Neural progenitor cell (in vitro differentiated cells): ENCODE data around the gene BRWD1. TPM values are rescaled to one million over a fixed set of nuclear protein-coding genes. Genes with fewer than 3 reads are reported as not detected.

Source experiments
- DNase-seq: peaks from one replicate; pipeline ENCODE4 v3.0.0-alpha.2; 2016; ENCODE audit warnings: low spot score
- H2AFZ ChIP-seq: fragments of 200-600 bp; sonication (generic); replicated peaks from 2 replicates; pipeline ENCODE4 v1.6.1; 2016; ENCODE audit warnings: antibody characterized with exemption
- H3F3A ChIP-seq: fragments of 200-600 bp; sonication (generic); 2 replicates; pipeline ENCODE4 v1.6.1; 2016; ENCODE audit warnings: antibody characterized with exemption, low read depth
- H3K27ac ChIP-seq: fragments of 200-600 bp; sonication (generic); 2 replicates; pipeline ENCODE4 v1.5.1; 2016; ENCODE audit warnings: mild to moderate bottlenecking
- H3K27me3 ChIP-seq: fragments of 200-600 bp; sonication (generic); 2 replicates; pipeline ENCODE4 v1.6.1; 2016; ENCODE audit warnings: mild to moderate bottlenecking, moderate library complexity
- H3K36me3 ChIP-seq: fragments of 200-600 bp; sonication (generic); 2 replicates; pipeline ENCODE4 v1.5.1; 2016
- H3K4me1 ChIP-seq: fragments of 200-600 bp; sonication (generic); 2 replicates; pipeline ENCODE4 v1.6.1; 2016; ENCODE audit warnings: mixed run types
- H3K4me2 ChIP-seq: fragments of 200-600 bp; sonication (generic); 2 replicates; pipeline ENCODE4 v1.6.1; 2016
- H3K4me3 ChIP-seq: fragments of 200-600 bp; sonication (generic); 2 replicates; pipeline ENCODE4 v1.5.1; 2016
- H3K79me2 ChIP-seq: fragments of 200-600 bp; sonication (generic); 2 replicates; pipeline ENCODE4 v1.6.1; 2016; ENCODE audit warnings: low read depth
- H3K9ac ChIP-seq: fragments of 200-600 bp; sonication (generic); 2 replicates; pipeline ENCODE4 v1.6.1; 2016
- H3K9me3 ChIP-seq: fragments of 200-600 bp; sonication (generic); 2 replicates; pipeline ENCODE4 v1.5.1; 2016; ENCODE audit warnings: low read depth
- H4K20me1 ChIP-seq: fragments of 200-600 bp; sonication (generic); 2 replicates; pipeline ENCODE4 v1.6.1; 2016; ENCODE audit warnings: low read depth
- H3K27ac Mint-ChIP-seq: 3 replicates; pipeline ENCODE4 v1.8.0; 2021; ENCODE audit warnings: mixed read lengths
- H3K27me3 Mint-ChIP-seq: 2 replicates; pipeline ENCODE4 v1.8.0; 2022; ENCODE audit warnings: low read depth, mild to moderate bottlenecking, inconsistent platforms, moderate library complexity, mixed read lengths; ENCODE audit not compliant: insufficient read depth
- H3K36me3 Mint-ChIP-seq: 3 replicates; pipeline ENCODE4 v1.8.0; 2021; ENCODE audit warnings: mixed read lengths
- H3K4me1 Mint-ChIP-seq: 3 replicates; pipeline ENCODE4 v1.8.0; 2021; ENCODE audit warnings: mixed read lengths
- H3K4me3 Mint-ChIP-seq: 3 replicates; pipeline ENCODE4 v1.8.0; 2021; ENCODE audit warnings: mild to moderate bottlenecking, moderate library complexity, mixed read lengths
- H3K9me3 Mint-ChIP-seq: 3 replicates; pipeline ENCODE4 v1.8.0; 2020; ENCODE audit warnings: mixed read lengths
- EZH2 ChIP-seq: fragments of 200-600 bp; sonication (generic); IDR thresholded peaks from 2 replicates; pipeline ENCODE4 v1.6.1; 2017; ENCODE audit warnings: antibody characterized with exemption, mild to moderate bottlenecking, moderate library complexity
- EZH2phosphoT487 ChIP-seq: fragments of 200-600 bp; sonication (generic); IDR thresholded peaks from 2 replicates; pipeline ENCODE4 v1.6.1; 2017; ENCODE audit warnings: antibody characterized with exemption
- total RNA-seq: library from RNA; depleted of rRNA; stranded (reverse); fragments of >200 nt; gene quantifications from 2 replicates; pipeline ENCODE4 v1.2.3, GENCODE V29; 2015; ENCODE audit warnings: low replicate concordance
- TF ChIP-seq, protein P1 (sequence below): fragments of 200-600 bp; sonication (generic); IDR thresholded peaks from 2 replicates; pipeline ENCODE4 v1.5.1; 2017; ENCODE audit warnings: antibody characterized with exemption, mild to moderate bottlenecking

The BRWD1 gene
- total RNA-seq, 1 donor from 2014 or later, result 130 TPM

DNA sequence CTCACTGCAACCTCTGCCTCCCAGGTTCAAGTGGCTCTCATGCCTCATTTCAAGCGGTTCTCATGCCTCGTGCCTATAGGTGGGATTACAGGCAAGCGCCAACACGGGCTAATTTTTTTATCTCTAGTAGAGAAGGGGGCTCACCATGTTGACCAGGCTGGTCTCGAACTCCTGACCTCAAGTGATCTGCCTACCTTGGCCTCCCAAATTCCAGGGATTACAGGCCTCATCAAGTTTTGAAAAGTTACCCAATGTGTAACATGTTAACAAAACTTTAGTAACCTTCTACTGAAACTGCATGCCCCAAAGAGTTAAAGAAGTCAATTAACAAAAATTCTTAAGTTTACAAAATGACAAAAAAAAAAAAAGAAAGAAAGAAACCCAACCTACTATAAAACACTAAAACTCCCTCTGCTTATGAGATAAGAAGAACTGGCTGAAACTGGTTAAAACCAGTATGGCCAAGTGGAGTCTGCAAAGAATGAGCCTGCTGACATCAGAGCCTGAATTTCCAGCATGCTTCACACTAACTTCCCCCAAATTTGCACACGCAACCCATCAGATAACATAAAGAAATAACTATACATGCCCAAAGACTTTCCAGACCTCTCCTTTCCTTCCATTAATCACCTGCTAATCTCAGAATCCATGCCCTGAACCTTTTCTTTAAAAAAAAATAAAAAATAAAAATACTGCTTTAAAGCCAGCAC is 104.7 kb downstream of the BRWD1 start:
- no peak overlapping the region for H3K9ac ChIP-seq
- H3K4me2 ChIP-seq, result no peak overlapping the region
- H3K27me3 Mint-ChIP-seq, result no peaks in the 10 kb centered on the region
- no peaks in the 10 kb centered on the region for H3K9me3 Mint-ChIP-seq
- no peaks in the 10 kb centered on the region for H3K9me3 ChIP-seq
- H3K27ac Mint-ChIP-seq, result peak overlapping the region; percentile 16
- no peak overlapping the region for H2AFZ ChIP-seq
- peaks cover 30% of the 10 kb centered on the region for H3K36me3 ChIP-seq
- H3K27me3 ChIP-seq, result no peaks in the 10 kb centered on the region
- no peaks in the 10 kb centered on the region for H3K79me2 ChIP-seq
- H3K4me3 Mint-ChIP-seq, result no peak overlapping the region
- peak overlapping the region; percentile 21 for H3K27ac ChIP-seq
- no peak for DNase-seq
- no peak overlapping the region for H3K4me3 ChIP-seq
- H3K4me1 ChIP-seq, result peaks cover 5% of the 10 kb centered on the region
- peaks cover 2% of the 10 kb centered on the region for H3K4me1 Mint-ChIP-seq
- H3K36me3 Mint-ChIP-seq, result peaks cover 38% of the 10 kb centered on the region
- TF ChIP-seq EZH2phosphoT487 (no peak), EZH2 (no peak)
- TF ChIP-seq, protein P1, sequence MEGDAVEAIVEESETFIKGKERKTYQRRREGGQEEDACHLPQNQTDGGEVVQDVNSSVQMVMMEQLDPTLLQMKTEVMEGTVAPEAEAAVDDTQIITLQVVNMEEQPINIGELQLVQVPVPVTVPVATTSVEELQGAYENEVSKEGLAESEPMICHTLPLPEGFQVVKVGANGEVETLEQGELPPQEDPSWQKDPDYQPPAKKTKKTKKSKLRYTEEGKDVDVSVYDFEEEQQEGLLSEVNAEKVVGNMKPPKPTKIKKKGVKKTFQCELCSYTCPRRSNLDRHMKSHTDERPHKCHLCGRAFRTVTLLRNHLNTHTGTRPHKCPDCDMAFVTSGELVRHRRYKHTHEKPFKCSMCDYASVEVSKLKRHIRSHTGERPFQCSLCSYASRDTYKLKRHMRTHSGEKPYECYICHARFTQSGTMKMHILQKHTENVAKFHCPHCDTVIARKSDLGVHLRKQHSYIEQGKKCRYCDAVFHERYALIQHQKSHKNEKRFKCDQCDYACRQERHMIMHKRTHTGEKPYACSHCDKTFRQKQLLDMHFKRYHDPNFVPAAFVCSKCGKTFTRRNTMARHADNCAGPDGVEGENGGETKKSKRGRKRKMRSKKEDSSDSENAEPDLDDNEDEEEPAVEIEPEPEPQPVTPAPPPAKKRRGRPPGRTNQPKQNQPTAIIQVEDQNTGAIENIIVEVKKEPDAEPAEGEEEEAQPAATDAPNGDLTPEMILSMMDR, result no peak
- H4K20me1 ChIP-seq, result no peaks in the 10 kb centered on the region
- H3F3A ChIP-seq, result peaks cover 9% of the 10 kb centered on the region

DNA sequence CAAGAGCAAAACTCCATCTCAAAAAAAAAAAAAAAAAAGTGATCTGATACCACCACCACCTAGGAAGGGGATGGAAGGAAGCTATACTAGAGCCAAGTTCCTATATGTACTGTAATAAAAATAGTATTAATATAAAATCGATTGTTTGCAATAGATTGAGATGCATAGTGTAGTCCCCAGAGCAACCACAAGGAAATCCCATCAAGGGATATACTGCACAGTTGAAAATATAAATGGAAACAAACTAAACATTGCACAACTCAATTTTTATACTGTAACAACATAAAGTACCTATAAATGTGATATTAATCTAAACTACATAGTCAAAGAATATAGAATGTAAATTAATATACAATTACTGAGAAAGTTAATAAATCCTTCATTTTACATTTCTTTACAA is 109.3 kb downstream of the BRWD1 start:
- no peak for DNase-seq
- H3K4me1 ChIP-seq, result peaks cover 2% of the 10 kb centered on the region
- no peak overlapping the region for H3K4me2 ChIP-seq
- Mint-ChIP-seq H3K27ac (no peak overlapping the region), H3K27me3 (no peaks in the 10 kb centered on the region), H3K9me3 (no peaks in the 10 kb centered on the region), H3K4me3 (no peak overlapping the region), H3K4me1 (peaks cover 2% of the 10 kb centered on the region), H3K36me3 (peaks cover 30% of the 10 kb centered on the region)
- H3K36me3 ChIP-seq, result peaks cover 15% of the 10 kb centered on the region
- H3K9me3 ChIP-seq, result no peaks in the 10 kb centered on the region
- H4K20me1 ChIP-seq, result no peaks in the 10 kb centered on the region
- TF ChIP-seq, protein P1, result peak; percentile 9
- no peak for TF ChIP-seq EZH2
- no peak overlapping the region for H3K4me3 ChIP-seq
- no peak overlapping the region for H2AFZ ChIP-seq
- H3K79me2 ChIP-seq, result no peaks in the 10 kb centered on the region
- H3K27me3 ChIP-seq, result no peaks in the 10 kb centered on the region
- no peak overlapping the region for H3K9ac ChIP-seq
- no peak overlapping the region for H3K27ac ChIP-seq
- no peaks in the 10 kb centered on the region for H3F3A ChIP-seq

DNA sequence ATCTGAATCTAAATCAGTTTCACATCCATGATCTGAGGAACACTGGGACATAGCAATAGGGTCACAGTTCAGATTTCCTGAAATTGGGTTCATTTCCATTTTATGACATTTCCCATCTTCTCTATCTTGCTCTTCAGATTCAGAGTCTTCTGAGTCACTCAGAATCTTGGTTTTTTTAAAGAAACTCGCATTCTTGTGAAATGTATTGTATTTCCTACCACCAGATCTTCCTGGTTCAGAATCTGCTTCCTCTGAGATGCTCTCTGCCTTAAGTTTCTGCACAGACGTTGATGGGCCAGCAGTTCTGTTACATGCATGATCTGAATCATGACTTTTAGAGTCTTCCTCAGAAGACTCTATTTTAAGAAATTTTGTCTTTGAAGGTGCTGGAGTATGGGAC is 114.6 kb downstream of the BRWD1 start:
- DNase-seq, result no peak
- no peak overlapping the region for H2AFZ ChIP-seq
- no peaks in the 10 kb centered on the region for H3F3A ChIP-seq
- Mint-ChIP-seq H3K27me3 (no peaks in the 10 kb centered on the region), H3K4me1 (no peaks in the 10 kb centered on the region), H3K4me3 (no peak overlapping the region), H3K36me3 (peaks cover 26% of the 10 kb centered on the region), H3K27ac (no peak overlapping the region), H3K9me3 (no peaks in the 10 kb centered on the region)
- no peaks in the 10 kb centered on the region for H3K4me1 ChIP-seq
- no peak overlapping the region for H3K4me3 ChIP-seq
- peaks cover 2% of the 10 kb centered on the region for H4K20me1 ChIP-seq
- H3K27me3 ChIP-seq, result no peaks in the 10 kb centered on the region
- TF ChIP-seq, protein P1, result no peak
- TF ChIP-seq EZH2phosphoT487 (no peak), EZH2 (no peak)
- no peaks in the 10 kb centered on the region for H3K79me2 ChIP-seq
- no peaks in the 10 kb centered on the region for H3K9me3 ChIP-seq
- H3K36me3 ChIP-seq, result peaks cover 31% of the 10 kb centered on the region
- H3K9ac ChIP-seq, result no peak overlapping the region
- H3K27ac ChIP-seq, result no peak overlapping the region
- no peak overlapping the region for H3K4me2 ChIP-seq
